Motor neuron (in vitro differentiated cells): ENCODE data around the gene MAPK8IP2. TPM values are rescaled to one million over a fixed set of nuclear protein-coding genes. Genes with fewer than 3 reads are reported as not detected.
"Not testable (repeated sequence)": the region's sequence is repeated elsewhere in the genome, so short reads cannot be mapped to it uniquely, and the experiment has no call there.

ENCODE experiments used
- ATAC-seq, 8 experiments: fragments of 200-7000 bp; cut with Tn5 transposase; replicated peaks in 6 of 8; 2 replicates each; pipeline ENCODE4 v1.8.0; 2021; ENCODE audit warnings: mild to moderate bottlenecking in 8 of 8, moderate library complexity in 8 of 8
- H3K27ac ChIP-seq, 2 donors: fragments of 250-450 bp; sonication (Bioruptor Pico); 2 replicates each; pipeline ENCODE4 v1.9.0; 2021; ENCODE audit warnings: antibody characterized with exemption in 2 of 2, mild to moderate bottlenecking in 2 of 2, moderate library complexity in 1 of 2
- H3K4me1 ChIP-seq, 2 donors: fragments of 250-450 bp; sonication (Bioruptor Pico); replicated peaks in 1 of 2; 2 replicates each; pipeline ENCODE4 v1.6.1; 2021; ENCODE audit warnings: antibody characterized with exemption in 2 of 2, mild to moderate bottlenecking in 2 of 2, moderate library complexity in 1 of 2
- H3K4me3 ChIP-seq, 5 donors: fragments of 250-450 bp; sonication (Bioruptor Pico); 2 replicates each; pipeline ENCODE4 v1.9.0; 2021; ENCODE audit warnings: antibody characterized with exemption in 5 of 5, mild to moderate bottlenecking in 5 of 5, moderate library complexity in 4 of 5
- WGBS, 10 experiments: fragments of 450-650 bp; shearing (Covaris generic); methylation state at CpG; one replicate each; pipeline ENCODE4 v1.0.0; 2022; 5-methylcytosine and 5-hydroxymethylcytosine counted together
- in situ Hi-C, 9 experiments: fragments of 400-800 bp; cut with MboI; loops; one replicate each; pipeline ENCODE4 v1.15.0; 2021; ENCODE audit warnings: low sequenced_read_pairs in 9 of 9, low pct_unique_long_range_greater_than_20kb in 2 of 9; ENCODE audit not compliant: unreplicated experiment in 9 of 9
- total RNA-seq, 8 experiments: library from RNA; unstranded; fragments of 300-600 nt; gene quantifications; 2 replicates each; pipeline versions ENCODE4 v1.2.3 to v1.2.4, GENCODE V29; 2022

MAPK8IP2 gene
- total RNA-seq, 8 experiments from 2014 or later, result 0.41 to 38.1 (median 27.4) TPM

DNA sequence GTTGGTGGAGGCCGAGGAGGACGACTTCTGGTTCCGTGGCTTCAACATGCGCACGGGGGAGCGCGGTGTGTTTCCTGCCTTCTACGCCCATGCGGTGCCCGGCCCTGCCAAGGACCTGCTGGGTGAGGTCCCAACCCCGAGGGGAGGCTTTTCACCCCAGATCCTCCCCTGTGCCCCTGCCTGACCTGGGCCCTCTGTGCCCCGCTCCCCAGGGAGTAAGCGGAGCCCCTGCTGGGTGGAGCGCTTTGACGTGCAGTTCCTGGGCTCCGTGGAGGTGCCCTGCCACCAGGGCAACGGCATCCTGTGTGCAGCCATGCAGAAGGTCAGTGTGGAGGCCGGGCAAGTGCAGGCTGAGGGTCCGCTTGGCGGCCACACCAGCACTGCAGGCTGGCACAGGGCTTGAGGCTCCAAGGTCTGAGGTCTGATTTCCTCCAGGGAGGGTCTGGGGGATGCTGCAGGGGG lies 5.1 kb downstream of the MAPK8IP2 start:
- Histone ChIP-seq H3K27ac (no peak overlapping the region), H3K4me1 (peaks cover 9 to 10% of the 10 kb centered on the region in 2 donors), H3K4me3 (no peak overlapping the region)
- WGBS, 10 experiments, result no CpG with 5 or more reads among the region's 20 CpGs
- in situ Hi-C loops, result no loop called here
- no peak for ATAC-seq

DNA sequence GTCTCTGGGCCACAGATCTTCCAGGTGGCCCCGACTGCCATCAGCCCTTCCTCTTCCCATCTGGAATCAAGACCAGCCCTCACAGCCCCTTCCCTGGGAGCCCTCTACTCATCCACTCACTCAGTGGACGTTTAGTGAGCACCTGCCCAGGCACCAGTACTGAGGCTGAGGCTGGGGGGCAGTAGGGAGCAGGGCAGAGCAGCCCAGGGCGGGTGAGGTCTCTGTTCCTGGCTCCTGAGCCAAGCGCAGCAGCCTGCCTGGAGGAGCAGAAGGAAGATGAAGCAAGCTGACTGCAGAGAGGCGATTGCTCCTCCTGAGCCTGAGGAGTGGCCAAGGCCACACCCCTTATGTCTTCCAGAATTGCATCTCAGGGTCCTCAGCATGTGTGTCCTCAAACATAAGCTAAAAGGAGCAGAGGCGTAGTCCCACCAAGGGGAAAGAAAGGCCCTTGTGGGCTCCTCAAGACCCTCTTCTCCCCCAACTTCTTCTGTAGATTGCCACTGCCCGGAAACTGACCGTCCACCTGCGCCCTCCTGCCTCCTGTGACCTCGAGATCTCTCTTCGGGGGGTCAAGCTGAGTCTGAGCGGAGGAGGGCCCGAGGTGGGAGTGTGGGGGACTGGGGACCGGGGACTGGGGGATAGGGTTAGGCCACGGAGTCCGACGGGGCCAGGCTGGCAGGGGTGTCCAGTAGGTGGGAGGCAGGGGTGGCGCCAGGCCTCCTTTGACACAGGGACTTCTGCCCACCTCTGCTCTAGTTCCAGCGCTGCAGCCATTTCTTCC lies 5.8 kb downstream of the MAPK8IP2 start:
- Histone ChIP-seq H3K4me3 (no peak overlapping the region), H3K4me1 (peaks cover 9 to 10% of the 10 kb centered on the region in 2 donors), H3K27ac (no peak overlapping the region)
- peak in 2 of 8 experiments; percentile 33 to 65 for ATAC-seq
- in situ Hi-C loops, result no loop called here
- WGBS, 10 experiments, result 30 to 40% methylated on average over 1 to 2 of the region's 19 CpGs; no CpG with 5 or more reads in 8 of the 10 experiments

DNA sequence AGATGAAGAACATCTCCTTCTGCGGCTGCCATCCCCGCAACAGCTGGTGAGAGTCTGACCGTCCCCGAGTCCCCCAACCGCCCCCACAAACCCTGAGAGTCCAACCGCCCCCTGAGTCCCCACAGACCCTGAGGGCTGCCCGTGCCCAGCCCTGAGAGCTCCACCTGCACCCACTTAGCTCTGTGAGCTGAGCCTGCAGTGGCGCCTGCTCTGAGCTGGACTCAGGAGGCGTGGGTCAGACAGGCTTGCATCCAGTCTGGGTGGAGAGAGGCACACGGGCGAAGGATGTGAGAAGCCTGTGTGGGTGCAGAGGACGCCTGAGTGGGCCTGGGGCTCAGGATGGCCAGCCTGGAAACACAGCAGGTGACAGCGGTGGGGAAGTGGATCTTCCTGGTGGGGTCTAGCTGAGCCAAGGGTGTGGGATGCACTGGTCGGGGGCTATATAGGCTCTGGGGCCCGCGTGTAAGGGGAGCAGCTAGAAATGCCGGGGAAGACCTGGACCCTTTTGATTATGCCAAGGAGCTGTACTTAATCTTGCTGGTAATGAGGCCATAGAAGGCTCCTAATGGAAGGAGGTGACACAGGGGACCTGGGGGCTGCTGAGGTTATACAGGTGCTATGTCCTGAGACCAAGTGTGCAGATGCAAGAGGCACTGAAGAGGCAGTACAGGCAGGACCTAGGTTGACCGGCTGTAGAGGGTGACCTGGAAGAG lies 6.5 kb downstream of the MAPK8IP2 start:
- in situ Hi-C loops, result no loop called here
- no peak overlapping the region for H3K27ac ChIP-seq
- peaks cover 2 to 5% of the 10 kb centered on the region in 2 donors for H3K4me1 ChIP-seq
- H3K4me3 ChIP-seq, result no peak overlapping the region
- 33 to 92% (median 73%) methylated on average over 1 to 5 of the region's 18 CpGs; no CpG with 5 or more reads in 6 of the 10 experiments for WGBS, 10 experiments
- no peak for ATAC-seq

DNA sequence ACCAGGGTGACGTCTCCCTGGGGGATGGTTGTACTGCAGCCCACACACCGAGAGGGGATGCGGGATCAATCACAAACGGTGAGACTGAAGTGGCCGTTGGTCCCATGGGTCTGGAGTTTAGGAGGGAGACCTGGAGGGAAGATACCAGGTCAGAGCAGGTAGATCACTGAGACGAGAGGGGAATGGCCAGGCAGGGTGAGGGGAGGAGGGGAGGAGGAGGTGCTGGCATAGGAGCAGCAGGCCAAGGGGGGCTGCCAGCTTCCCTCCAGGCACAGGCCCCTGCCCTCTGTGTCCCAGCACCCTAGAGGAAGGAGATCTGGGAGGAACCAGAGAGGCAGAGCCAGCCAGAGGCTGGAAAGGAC lies 7.0 kb downstream of the MAPK8IP2 start:
- in situ Hi-C loops, result no loop called here

DNA sequence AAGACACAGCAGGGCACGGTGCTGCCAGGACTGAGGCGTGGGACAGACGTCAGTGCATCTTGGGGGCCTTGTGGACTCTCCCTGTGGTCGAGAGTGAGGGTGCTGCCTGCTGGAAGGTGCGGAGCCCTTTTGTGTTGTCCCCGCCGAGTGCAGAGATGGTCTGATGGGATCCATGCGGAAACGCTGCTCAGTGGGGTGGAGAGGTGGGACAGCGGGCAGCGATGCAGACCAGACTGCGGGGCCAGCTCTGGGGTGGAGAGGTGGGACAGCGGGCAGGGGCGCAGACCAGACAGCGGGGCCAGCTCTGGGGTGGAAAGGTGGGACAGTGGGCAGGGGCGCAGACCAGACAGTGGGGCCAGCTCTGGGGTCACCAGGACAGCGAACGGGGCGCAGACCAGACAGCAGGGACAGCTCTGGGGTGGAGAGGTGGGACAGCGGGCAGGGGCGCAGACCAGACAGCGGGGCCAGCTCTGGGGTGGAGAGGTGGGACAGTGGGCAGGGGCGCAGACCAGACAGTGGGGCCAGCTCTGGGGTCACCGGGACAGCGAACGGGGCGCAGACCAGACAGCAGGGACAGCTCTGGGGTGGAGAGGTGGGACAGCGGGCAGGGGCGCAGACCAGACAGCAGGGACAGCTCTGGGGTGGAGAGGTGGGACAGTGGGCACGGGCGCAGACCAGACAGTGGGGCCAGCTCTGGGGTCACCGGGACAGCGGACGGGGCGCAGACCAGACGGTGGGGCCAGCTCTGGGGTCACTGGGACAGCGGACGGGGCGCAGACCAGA lies 7.7 kb downstream of the MAPK8IP2 start:
- H3K27ac ChIP-seq, H3K4me1 ChIP-seq, ATAC-seq, in situ Hi-C loops, H3K4me3 ChIP-seq: not testable (repeated sequence)
- WGBS, 10 experiments, result 43 to 100% methylated on average over 1 to 6 of the region's 39 CpGs; no CpG with 5 or more reads in 8 of the 10 experiments

More for the DNA sequence above, 7.0 kb downstream of the MAPK8IP2 start:
- Histone ChIP-seq H3K4me3 (no peak overlapping the region), H3K27ac (no peak overlapping the region), H3K4me1 (no peaks in the 10 kb centered on the region)
- WGBS, 10 experiments, result 0 to 89% (median 70%) methylated on average over 1 to 4 of the region's 6 CpGs; no CpG with 5 or more reads in 6 of the 10 experiments
- ATAC-seq, result no peak

DNA sequence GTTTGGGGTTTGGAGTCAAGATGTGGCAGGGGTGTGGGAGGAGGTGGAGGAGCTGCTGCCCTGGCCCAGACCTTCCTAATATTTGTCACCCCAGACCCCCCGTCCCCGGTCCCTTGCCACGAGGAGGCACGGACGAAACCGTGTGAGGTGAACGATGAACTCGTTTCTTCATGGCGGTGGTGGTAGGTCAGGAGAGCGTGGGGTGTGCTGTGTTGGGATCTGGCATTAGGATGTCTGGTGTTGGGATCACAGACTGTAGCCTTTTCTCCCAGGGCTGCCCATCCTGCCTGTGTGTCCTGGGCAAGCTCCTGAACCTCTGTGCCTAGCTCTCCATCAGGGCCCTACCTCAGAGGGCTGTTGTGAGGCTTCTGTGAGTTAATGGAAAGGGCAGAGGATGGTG lies 8.4 kb downstream of the MAPK8IP2 start:
- Histone ChIP-seq H3K27ac (no peak overlapping the region), H3K4me3 (no peak overlapping the region), H3K4me1 (no peaks in the 10 kb centered on the region)
- in situ Hi-C loops, result no loop called here
- ATAC-seq, result no peak
- WGBS, 10 experiments, result 82 to 88% methylated on average over 3 to 6 of the region's 10 CpGs; no CpG with 5 or more reads in 8 of the 10 experiments

DNA sequence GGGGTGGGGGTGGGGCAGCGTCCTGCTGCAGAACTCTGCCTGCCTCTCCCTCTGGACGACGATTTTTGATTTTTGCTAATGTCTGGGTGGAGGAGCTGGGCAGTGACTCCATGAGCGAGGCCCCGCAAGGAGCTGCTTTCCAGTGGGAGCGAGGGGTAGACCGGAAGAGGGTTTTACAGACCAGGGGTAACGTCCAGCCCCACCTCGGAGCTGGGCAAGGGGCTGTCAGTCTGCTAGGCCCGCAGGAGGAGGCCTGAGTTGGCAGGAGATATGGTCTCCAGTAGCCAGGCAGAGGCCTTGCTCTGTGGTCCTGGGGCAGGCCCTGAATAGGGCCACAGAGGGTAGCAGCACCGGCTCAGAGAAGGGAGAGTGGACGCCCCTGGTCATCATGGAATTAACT lies 9.0 kb downstream of the MAPK8IP2 start:
- 0 to 77% (median 61%) methylated on average over 1 to 4 of the region's 12 CpGs; no CpG with 5 or more reads in 7 of the 10 experiments for WGBS, 10 experiments
- no peak for ATAC-seq
- Histone ChIP-seq H3K4me3 (no peak overlapping the region), H3K4me1 (no peaks in the 10 kb centered on the region), H3K27ac (no peak overlapping the region)
- in situ Hi-C loops, result no loop called here

DNA sequence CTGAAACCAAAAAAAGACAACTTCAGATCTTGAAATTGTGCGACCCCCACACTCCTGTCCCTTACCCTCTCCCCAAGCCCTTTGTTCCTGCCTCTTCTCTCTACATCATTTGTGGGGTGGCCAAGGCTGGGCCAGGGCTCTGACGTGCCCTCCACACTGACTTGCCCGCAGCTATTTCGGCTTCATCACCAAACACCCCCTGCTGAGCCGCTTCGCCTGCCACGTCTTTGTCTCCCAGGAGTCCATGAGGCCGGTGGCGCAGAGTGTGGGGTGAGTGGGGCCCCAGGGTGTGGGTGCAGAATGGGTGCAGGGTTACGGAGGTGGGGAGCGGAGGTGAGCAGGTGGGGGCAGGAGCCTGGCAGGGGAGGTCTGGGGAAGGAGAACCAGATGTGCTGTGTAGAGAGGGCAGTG lies 9.5 kb downstream of the MAPK8IP2 start:
- 0 to 38% methylated on average over 1 to 4 of the region's 11 CpGs; no CpG with 5 or more reads in 8 of the 10 experiments for WGBS, 10 experiments
- in situ Hi-C loops, result no loop called here
- no peak for ATAC-seq
- no peak overlapping the region for H3K27ac ChIP-seq
- no peak overlapping the region for H3K4me3 ChIP-seq
- H3K4me1 ChIP-seq, result no peaks in the 10 kb centered on the region

DNA sequence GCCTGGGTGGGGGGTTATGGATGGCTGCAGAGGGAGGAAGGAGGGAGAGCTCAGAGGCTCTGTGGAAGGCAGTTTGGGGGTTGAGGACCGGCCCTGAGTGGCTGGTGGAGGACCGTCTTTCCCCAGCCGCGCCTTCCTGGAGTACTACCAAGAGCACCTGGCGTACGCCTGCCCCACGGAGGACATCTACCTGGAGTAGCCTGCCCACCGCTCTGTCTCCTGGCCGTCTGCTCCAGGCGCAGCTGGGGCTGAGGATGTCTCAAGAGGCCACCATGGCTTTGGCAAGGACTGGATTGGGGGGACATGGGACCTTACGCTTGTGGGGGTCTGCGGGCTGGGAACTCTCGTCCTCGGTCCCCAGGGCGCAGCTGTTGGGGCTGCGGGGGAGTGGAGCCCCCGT lies 10.0 kb downstream of the MAPK8IP2 start:
- Histone ChIP-seq H3K27ac (no peak overlapping the region), H3K4me3 (no peak overlapping the region), H3K4me1 (no peaks in the 10 kb centered on the region)
- 33 to 80% methylated on average over 1 of the region's 17 CpGs; no CpG with 5 or more reads in 8 of the 10 experiments for WGBS, 10 experiments
- peak in 1 of 8 experiments; percentile 5 for ATAC-seq
- in situ Hi-C loops, result no loop called here

DNA sequence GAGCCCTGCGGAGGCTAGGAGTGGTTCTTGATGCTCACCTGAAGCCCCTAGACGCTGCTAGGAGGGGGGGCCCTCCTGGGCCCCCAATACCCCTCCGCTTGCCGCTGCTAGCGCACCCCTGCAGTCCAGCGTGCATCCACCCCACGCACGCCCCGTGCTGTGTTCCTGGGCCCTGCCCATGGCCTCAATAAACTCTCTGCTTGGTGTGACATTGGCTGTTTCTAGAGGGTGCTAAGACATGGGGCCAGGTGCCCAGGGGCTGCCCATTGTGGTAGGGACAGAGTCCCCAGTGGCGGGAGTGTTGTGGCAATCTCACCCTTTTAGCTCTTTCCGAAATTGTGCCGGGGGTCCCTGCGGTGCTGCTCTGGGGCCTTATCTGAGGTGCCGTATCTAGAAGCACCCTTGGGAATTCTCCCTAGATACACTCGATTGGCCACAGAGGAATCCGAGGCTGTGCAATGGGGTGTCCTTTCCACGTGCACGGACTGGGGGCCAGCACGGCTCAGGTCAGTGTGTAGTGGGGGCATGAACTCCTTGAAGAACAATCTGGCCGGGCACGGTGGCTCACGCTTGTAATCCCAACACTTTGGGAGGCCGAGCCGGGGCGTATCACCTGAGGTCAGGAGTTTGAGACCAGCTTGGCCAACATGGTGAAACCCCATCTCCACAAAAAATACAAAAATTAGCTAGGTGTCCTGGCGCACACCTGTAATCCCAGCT lies 10.9 kb downstream of the MAPK8IP2 start:
- H3K4me1 ChIP-seq, result no peaks in the 10 kb centered on the region
- no peak overlapping the region for H3K27ac ChIP-seq
- H3K4me3 ChIP-seq, result no peak overlapping the region
- no peak for ATAC-seq
- 52 to 100% (median 79%) methylated on average over 1 to 5 of the region's 26 CpGs; no CpG with 5 or more reads in 6 of the 10 experiments for WGBS, 10 experiments
- in situ Hi-C loops, result no loop called here

DNA sequence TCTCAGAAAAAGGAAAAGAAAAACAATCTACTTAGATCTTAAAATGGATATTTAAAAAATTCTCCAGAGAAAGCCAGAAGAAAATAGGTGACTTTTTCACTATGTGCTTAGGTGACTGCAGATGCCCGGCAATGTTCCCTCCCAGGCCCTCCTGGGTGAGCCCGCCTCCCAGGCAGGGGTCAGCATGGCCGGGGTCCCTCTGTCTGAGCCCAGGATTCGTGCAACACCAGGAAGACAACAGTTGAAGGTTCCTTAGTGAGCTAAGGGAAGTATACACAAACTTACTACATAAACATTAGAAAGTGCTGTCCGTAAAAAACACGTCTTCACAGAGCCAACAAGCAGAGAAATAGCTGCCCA lies 11.6 kb downstream of the MAPK8IP2 start:
- peak in 2 of 8 experiments; percentile 8 to 10 for ATAC-seq
- Histone ChIP-seq H3K4me1 (no peaks in the 10 kb centered on the region), H3K4me3 (no peak overlapping the region), H3K27ac (no peak overlapping the region)
- WGBS, 10 experiments, result 47 to 100% (median 59%) methylated on average over 1 to 6 of the region's 6 CpGs; no CpG with 5 or more reads in 4 of the 10 experiments
- in situ Hi-C loops, result no loop called here

DNA sequence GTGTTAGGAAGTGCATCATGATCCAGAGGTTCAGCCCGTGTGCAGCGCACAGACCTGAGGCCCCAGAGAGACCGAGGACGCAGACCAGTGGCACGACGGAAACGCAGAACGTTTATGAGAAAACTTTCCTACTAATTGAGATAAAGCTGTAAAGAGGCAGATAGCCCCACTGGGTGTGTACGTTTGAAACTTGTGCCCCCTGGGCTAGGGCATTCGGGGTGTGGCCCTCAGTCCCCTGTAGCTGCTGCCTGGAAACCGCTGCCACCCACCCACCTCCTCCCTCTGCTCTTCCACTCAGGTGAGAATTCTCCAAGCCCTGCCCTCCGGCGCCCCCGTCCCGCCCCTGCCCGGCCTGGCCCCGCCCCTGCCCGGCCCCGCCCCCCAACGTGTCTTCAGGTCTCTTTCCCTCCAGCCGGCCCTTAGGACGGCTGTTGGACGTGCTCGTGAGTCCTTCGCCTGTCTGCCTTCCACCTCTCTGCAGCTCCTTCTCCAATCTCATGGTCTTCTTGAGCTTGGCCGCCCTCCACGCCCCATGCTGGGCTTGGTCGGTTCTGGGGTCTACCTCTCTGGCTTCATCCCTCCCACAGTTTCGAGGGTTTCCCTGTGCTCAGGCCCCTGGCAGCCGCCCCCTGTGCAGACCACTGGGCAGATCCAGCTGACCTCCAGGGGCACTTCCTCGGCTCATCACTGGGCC lies 12.1 kb downstream of the MAPK8IP2 start:
- Histone ChIP-seq H3K4me1 (no peaks in the 10 kb centered on the region), H3K4me3 (no peak overlapping the region), H3K27ac (no peak overlapping the region)
- ATAC-seq, result peak in 7 of 8 experiments; percentile 19 to 66 (median 42)
- WGBS, 10 experiments, result 0 to 100% (median 47%) methylated on average over 1 to 8 of the region's 31 CpGs; no CpG with 5 or more reads in 5 of the 10 experiments
- in situ Hi-C loops, result no loop called here
